ENCODE results near the gene HSPA14.
"Not testable (repeated sequence)": the region's sequence is repeated elsewhere in the genome, so short reads cannot be mapped to it uniquely, and the experiment has no call there.

The HSPA14 gene

GRCh38 chr10:14880229-14880628 lies 42.1 kb downstream of the HSPA14 start:
- no peak for DNase-seq (ENCODE audit: low read depth in 3 of 3)

- no peak for DNase-seq (ENCODE audit: low read depth in 3 of 3)
Observed at GRCh38 chr10:14884082-14884481, 46.0 kb downstream of the HSPA14 start.

- DNase-seq (ENCODE audit: low read depth in 3 of 3): no peak
Observed at GRCh38 chr10:14889318-14889717, 51.2 kb downstream of the HSPA14 start.

- no peak for DNase-seq (ENCODE audit: low read depth in 3 of 3)
Observed at GRCh38 chr10:14891151-14891550, 53.0 kb downstream of the HSPA14 start.

- DNase-seq (ENCODE audit: low read depth in 3 of 3): no peak
Observed at GRCh38 chr10:14904316-14904732, 66.2 kb downstream of the HSPA14 start.

- no peak for DNase-seq (ENCODE audit: low read depth in 3 of 3)
Observed at GRCh38 chr10:14904864-14905263, 66.8 kb downstream of the HSPA14 start.

GRCh38 chr10:14905890-14906289 lies 67.8 kb downstream of the HSPA14 start:
- no peak for DNase-seq (ENCODE audit: low read depth in 3 of 3)

GRCh38 chr10:14906765-14907164 lies 68.7 kb downstream of the HSPA14 start:
- DNase-seq (ENCODE audit: low read depth in 3 of 3): no peak

GRCh38 chr10:14907591-14907990 lies 69.5 kb downstream of the HSPA14 start:
- DNase-seq (ENCODE audit: low read depth in 3 of 3): not testable (repeated sequence)

GRCh38 chr10:14909101-14909500 lies 71.0 kb downstream of the HSPA14 start:
- no peak for DNase-seq (ENCODE audit: low read depth in 3 of 3)

GRCh38 chr10:14910953-14911352 lies 72.8 kb downstream of the HSPA14 start:
- no peak for DNase-seq (ENCODE audit: low read depth in 3 of 3)

GRCh38 chr10:14911801-14912200 lies 73.7 kb downstream of the HSPA14 start:
- no peak for DNase-seq (ENCODE audit: low read depth in 3 of 3)

- DNase-seq (ENCODE audit: low read depth in 3 of 3): no peak
Observed at GRCh38 chr10:14916600-14916999, 78.5 kb downstream of the HSPA14 start.

GRCh38 chr10:14917827-14918226 lies 79.7 kb downstream of the HSPA14 start:
- no peak for DNase-seq (ENCODE audit: low read depth in 3 of 3)

- no peak for DNase-seq (ENCODE audit: low read depth in 3 of 3)
Observed at GRCh38 chr10:14918964-14919363, 80.9 kb downstream of the HSPA14 start.
